Measurements from ENCODE around the gene SACS.

The SACS gene

DNA sequence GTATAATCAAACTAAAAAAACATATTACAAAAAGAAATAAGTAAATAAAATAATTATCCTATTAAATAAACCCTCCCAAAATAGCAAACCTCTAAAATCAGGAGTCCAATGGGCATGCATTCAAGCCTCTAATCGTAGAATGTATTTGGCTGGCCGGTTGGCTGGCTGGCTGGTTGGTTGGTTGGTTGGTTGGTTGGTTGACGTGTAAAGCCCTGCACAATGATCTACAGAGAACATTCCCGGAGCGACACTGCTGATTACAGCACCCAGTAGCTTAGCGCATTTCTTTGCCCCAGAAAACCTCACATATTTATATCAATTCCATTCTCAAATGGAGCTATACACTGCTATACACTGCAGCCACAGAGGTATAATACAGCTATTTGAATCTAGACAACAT, 65.6 kb downstream of the SACS start:
- DNase-seq (ENCODE audit: low read depth) = no peak

DNA sequence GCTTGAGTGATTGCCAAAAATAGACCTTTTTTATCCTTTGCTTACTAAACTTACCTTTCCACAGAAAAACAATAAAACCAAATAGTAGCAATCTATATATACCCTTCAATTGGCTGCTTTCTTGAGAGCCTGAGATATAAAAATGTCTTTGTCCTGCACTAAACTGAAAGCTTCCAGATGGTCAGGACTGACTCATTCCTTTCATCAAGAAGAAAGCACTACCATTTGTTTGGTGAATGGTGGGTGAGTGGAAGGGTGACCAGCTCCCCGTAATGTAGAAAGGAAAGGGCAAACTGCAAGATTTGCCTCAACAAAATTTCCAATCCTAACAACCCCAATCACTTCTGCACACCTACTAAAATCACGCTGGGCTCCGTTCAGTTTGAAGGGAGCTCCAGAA, 67.8 kb downstream of the SACS start:
- DNase-seq (ENCODE audit: low read depth) = no peak

DNA sequence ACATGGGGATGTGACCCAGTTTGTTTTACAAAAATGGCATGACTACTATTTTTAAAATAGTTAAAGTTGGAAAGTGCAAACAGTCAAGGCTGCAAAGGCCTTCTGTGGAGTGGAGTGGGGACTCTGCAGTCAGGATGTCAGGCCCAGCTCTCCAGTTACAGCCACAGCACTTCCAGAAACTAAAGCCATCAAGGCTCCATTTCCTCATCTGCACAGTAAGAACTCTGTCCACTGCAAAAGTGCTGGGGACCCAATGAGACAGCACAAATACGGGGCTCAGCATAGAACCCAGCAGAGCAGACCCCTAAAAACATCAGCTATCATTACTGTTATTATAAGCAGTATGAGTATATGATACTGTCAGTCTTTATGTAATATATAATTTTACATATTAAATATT, 73.6 kb downstream of the SACS start:
- no peak for DNase-seq (ENCODE audit: low read depth)

DNA sequence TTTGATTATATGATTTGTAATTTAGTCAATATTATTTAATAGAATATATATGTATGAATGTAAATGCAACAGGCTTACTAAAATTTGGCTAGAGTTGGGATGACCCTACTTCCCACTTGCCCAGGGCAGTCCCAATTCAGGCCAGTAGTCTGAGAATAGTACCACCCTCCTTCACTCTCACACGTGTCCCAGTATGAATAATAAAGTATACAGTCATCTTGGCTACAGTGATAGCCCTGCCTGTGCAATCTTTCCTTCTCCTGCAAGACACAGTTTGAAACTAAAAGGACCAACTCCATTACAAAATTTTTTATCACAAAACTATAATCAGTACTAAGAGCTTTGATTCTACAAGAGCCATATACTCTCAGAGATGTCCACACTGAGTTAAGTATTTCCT, 76.2 kb downstream of the SACS start:
- DNase-seq (ENCODE audit: low read depth) = no peak

DNA sequence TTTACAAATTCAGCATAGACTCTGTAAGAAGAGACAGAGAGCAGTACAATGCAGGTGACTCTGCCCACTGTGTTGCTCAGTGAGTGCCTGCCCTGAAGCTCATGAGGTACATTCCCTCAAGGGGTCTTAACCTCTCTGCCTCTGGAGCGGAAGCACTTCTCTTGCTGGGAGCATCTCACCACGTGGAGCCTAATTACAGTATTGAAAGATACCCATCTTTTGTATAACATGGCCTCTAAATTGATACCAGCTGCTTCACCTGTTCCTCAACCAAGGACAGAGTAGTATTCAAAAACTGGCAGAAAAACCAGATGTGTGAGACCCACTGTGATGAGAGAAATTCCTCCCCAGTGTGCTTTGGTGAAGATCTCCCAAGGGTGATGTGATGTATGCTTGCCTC, 77.1 kb downstream of the SACS start:
- no peak for DNase-seq (ENCODE audit: low read depth)

DNA sequence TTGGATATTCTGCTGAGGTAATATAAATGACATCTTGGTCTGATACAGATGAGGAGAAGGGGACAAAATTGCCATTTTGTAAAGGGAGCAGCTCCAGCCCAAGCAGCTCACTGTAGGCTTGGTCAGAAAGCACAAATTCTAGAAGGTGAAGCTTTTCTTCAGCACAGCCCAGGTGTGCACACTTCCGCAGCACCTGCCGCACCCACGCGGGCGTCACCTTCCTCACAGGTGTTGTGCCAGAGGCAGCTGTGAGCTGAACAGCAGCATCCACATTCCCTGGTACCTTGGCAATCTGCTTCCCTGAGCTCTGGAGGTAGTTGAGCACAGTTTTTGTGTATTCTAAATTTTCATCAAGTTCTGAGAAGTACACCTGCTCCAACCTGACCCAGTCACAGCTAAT, 79.0 kb downstream of the SACS start:
- no peak for DNase-seq (ENCODE audit: low read depth)

DNA sequence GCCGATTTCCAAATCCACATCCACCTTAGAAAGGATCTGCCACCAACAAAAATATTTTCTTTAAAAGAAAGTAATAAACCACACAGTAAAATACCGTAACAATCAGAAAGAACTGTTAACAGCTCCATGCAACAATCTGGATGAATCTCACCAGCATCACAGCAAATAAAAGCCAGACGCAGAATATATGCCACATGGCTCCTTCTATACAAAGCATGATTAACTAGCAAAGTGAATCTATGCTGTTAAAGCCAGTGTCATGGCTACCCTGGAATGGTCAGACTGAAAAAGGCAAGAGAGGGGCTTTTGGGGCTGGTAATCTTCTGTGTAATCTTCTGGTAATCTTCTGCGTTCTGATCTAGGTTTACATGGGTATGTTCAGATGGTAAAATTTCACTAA, 81.3 kb downstream of the SACS start:
- no peak for DNase-seq (ENCODE audit: low read depth)

DNA sequence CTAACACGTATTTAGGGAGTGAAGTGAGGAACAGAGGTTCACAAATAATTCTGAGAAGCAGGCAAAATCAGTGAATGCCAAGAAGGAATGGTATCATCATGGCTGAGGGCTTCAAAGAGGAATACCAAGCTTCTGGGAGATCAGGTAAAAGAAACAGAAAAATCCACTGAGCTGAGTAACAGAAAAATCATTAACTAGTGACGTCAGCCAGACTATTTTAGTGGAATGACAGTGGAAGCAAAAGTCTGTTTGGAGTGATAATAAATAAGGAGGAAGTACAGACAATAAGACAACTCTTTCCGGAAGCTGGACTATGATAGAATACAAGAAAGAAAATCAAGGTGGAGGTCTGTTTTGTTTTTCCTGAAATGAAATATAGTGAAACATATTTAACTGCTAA, 83.5 kb downstream of the SACS start:
- DNase-seq (ENCODE audit: low read depth) = no peak

DNA sequence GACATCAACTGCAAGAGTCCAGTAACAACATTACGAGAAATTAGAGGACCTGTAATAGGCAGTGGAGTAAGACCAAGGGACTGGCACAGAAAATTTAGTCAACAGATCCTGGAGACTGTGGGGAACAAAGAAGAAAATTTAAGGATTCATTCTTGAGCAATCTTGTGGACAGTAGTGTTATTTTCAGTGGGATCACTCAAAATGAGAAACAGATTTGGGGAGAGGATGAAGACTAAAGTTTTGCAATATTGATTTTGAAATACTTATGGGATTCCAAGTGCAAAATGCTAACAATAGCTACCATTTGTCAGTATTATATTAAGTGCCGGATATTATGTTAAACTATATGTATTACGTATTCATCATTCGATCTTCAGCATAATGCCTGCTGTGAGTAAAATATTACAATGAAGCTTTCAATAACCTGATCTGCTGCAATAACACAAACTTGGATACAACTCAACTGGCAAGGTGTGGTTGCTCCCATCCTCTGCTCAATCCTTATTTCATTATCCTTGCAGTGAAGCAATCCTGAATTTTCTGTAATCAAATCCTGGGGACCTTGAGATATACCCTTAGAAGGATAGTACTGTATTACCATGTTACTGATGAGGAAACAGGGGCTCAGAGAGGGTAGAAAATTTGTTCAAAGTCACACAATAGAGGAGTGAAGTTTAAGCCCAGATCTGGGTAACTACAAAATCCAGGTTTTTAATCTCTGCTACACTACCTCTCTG, 84.2 kb downstream of the SACS start:
- DNase-seq (ENCODE audit: low read depth) = no peak

DNA sequence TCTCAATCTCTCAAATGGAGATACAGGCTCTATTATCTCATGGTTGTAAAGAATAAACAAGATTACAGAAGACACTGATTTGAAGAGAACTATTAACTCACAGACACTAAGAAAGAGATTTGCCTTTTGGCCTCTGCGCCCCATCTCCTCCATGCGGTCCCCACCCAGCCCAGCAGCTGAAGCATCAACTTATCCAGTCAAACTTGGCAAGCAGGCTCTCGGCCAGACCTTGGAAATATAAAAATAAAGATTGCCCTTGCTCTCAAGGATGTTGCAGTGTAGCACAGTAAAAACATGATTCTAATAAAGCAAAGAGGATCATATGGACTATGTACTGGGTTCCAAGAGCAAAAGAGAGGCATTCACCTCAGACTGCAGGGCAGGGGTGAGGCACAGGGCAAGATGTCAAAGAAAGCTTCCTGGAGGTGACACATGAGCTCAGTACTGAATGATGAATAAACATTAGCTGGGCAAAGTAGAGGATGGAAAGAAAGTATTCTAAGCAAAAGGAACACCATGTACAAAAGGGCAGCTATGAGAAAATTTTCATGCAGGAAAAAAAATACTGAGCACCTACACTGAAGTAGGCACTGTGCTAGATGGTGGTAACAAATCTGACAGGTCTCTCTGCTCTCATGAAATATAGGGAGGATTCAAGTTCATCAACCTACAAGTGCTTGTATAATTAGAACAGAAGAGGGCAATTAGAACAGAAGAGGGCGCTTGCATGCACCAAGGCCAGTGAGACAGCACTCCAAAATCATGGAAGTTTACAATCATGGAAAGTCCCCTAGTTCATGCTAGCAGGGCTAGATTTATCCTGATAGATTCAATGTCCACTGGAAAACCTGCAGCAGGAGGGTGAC, 85.0 kb downstream of the SACS start:
- no peak for DNase-seq (ENCODE audit: low read depth)

DNA sequence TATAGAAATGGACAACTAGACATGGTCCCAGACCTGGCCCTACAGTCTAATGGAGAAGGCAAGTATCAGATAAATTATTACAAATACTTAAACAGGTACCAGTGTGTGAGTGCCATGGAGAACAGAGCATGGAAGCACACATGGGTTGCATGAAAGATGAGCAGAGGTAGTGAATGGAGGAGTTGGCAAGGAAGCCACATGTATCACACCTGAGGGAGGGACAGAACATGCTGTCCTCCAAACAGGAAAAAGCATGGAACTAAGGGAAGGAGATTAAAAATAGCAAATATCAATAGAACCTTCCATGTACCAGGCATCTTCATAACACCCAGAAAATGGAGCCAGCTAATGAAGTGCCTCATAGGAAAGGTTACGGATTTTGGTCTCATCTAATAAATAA, 85.9 kb downstream of the SACS start:
- DNase-seq (ENCODE audit: low read depth) = no peak

DNA sequence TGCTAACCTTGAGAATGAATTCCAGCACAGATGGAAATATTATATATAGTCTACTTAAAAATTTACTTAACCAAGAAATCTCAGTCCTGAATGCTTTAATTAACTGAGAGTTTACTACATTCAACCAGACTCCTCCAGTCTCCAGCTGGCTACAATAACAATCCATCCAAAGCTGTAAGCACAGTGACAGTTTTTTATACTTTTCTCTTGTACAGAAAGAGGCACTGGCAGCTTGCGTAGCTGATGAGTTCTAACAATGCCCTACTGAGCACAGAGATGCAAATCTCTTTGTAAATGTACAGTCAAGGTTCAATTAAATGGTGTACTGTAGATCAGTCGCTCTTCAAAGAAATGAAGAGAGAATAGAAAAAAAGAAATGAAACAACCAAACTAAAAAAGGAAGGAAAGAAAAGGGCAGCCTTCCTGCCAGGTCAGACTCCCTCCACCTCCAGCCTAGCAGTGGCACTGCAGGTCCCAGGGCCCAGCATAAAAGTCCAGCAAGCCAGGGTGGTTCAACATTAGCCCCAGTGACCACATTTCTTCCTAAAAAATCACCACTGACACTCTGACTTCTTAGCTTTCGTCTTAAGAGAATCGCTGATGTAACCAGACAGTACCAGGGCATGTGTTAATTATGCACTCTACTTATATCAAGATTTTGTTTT, 88.4 kb downstream of the SACS start:
- no peak for DNase-seq (ENCODE audit: low read depth)

DNA sequence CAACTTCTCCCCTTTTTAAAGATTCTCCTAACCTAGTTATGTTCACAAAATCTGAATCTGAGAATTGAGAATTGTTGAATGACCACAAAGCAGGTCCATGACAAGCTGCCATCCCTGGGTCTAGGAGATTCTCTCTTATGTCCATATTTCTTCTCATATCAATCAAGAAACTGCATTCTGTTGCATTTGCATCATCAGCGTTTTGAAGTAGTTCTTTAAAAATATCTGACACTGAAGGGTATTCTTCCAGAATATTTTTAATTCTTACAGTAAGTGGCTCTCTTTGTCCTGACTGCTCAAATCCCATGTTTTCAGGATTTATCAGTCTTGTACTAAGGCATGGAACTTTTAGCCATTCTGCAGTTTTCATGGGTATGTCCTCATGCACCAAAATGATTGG, 94.3 kb downstream of the SACS start:
- DNase-seq (ENCODE audit: low read depth) = no peak

DNA sequence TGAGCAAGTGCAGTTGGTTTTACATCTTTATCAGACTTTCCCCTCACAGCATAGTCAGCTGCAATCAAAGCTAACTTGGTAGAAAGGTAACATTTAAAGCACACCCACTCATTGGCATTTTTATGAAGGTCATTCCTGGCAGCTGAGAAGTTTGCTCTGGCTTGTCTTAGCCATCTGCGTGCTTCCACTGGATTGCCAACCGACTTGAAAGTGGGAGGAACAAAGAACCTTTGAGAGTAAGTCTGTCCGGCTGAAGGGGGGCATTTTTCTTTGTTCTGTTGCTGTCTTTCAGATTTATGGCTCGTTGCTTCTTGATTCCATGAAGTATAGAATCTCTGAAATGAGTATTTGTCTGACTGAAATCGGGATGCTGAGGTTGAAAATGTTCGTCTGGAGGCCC, 103.1 kb downstream of the SACS start:
- DNase-seq (ENCODE audit: low read depth) = no peak

DNA sequence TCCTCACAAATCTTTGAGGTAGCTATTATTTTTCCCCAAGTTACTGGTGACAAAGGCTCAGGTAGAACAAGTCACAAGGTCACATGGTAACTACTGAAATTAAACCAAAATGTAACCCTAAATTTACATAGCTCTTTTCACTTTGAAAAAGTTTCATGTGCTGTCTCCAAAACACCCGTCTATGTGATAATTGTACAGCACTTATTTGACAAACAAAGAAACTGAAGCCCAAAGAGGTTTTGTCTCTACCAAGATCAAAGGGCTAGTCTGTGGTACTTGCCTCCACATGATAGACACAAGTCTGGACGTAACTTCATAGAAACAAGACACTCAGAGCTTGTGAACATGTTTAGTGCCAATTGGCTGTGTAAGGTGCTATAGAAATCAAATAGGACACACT, 108.3 kb downstream of the SACS start:
- DNase-seq (ENCODE audit: low read depth) = no peak

DNA sequence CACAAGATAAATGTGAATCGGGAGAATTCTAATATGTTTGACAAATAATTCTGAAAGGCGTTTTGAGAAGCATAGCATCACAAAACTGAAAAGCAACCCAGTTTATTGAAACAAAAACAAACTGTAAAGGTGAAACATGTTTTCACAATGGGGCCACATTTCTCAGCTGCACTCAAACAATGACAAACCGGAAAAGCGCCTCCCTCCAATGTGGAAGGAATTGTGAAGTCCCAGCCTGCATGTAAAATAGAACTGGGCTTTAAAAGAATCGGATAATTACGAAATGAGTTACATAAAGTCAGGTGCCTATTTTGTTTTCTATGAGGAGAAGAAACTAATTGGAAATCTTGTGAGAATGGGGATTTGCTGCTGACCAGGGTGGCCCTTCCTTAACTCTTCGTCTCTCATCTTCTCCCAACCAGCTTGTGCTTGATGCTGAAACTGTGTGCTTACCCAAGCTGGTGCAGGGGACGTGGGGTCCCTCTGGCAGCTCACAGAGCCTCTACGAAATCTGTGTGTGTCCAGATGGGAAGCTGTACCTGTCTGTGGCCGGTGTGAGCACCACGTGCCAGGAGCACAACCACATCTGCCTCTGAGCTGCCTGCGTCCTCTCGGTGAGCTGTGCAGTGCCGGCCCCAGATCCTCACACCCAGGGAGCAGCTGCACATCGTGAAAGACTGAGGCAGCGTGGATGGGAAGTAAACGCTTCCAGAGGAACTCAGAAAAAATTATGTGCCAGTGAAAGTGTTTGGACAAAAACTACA, 109.4 kb downstream of the SACS start:
- no peak for DNase-seq (ENCODE audit: low read depth)

DNA sequence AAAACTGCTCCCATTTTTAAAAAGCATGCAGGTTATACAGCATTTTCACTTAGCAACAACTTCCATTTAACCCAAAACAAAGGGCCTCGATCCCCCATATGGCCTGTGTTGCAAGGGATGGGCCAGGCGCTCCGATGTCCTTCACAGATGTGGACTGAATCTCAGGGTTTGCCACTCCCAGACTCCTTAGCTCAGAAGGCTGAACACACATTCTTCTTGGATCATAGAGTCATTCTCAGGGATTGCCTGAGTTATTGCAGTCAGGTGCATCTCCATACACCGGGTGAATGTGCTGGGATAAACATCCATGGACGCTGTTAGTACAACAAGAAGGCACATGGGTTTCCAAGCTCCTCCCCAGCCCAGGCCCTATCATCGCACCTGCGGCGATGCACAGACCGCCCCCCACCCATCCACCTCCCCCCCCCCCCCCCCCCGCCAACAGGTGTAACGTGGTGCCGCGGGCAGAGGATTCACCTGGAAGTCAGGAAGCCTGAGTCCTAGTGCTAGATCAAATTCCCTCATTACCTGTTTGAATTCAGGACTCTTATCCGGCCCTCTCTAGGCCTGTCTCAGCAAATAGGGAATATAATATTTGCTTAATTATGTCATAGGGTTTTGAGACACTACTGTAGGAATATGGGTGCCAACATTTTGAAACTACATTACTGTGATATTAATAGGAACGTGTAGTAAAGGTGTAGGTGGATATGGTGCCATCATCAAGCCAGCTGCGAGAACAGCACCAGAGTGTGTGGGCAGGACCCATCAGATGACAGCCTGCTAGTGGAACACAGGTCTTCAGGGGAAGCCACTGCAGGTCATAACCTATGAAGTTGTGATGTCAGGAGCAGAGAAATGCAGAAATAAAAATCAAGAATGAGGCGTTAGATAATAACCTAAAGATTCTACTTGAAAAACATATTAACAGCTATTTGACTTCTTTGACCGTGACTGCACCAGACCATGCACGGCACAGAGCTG, 110.9 kb downstream of the SACS start:
- no peak for DNase-seq (ENCODE audit: low read depth)

DNA sequence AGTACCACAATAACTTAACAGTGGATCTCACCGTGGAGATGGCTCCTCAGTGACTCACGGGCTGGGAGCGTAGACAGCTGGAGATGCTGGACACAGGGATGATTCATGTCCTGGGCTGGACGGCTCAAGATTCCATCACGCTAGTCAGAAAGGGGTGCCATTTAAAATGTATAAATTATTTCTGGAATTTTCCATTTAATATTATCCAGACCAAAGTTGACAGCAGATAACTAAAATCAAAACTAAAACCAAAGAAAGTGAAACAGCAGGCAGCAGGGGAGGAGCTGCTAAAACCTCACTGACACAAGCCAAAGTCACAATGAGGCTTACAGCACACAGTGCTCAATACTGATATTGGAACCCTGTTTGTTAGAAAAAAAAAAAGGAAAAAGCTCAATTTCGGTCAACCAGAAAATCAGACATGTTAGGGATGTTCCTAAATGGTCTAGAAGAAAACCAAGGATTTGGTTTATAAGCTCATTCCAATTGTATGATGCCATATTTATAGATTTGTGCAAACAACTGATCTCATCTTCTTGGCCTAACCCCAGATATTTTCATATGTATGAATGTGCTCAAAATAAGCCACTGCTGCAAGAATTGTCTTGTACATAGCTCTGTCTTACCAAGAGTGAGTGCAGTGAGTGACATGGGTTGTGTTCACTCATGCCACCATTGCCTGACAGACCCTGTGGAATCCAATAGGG, 111.8 kb downstream of the SACS start:
- DNase-seq (ENCODE audit: low read depth) = no peak

DNA sequence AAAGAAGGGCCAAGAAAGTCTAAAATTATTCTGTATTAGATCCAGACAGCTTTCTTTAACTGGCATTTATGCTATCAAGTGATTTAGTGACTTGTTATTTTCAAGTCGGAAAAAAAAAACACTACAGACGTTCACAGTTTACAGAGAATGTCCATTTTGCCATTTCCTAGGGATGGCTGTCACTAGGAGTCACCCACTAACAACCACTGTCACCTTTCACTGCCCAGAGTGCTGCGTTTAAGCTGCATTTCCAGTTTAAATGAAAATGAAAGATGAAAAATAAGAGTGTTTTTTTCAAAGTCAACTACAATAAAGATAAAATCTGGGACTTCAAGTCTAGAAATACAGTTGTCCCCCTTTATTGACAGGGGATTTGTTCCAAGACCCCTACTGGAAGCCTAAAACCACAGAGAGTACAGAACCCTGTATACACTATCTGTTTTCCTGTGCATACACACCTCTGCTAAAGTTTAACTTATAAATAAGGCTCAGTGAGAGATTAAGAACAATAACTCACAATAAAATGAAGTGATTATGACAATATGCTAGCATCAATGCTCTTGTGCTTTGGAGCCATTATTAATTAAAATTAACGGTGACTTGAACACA, 112.5 kb downstream of the SACS start:
- no peak for DNase-seq (ENCODE audit: low read depth)

DNA sequence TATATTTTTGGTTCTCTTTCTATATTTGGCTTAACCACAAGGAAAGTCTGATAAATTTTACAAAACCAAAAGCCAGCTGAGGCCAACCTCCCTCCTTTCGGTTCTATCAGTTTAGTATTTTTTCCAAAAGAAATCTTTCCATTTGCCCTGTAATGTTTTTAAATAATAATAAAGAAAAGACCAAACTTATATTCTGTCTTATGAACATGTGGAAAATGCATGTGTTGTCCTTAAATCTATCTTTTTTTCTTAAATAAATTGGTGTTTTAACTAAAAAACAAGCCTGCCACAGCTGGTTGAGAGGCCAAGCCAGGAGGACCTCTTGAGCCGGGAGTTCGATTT, 113.6 kb downstream of the SACS start:
- DNase-seq (ENCODE audit: low read depth) = no peak

Data from activated T-helper 1 cell treated with Interleukin-2 at 50 U/mL for 16 hours (primary cell).